Measurements from ENCODE around the gene UTY. TPM values are rescaled to one million over a fixed set of nuclear protein-coding genes. Genes with fewer than 3 reads are reported as not detected.

Gene UTY
- total and polyA plus RNA-seq, 10 of the 15 experiments (the other 5 are each of a cell fraction or from before 2014, with no cell fraction given) = 0.13 TPM; not detected in 9

DNA sequence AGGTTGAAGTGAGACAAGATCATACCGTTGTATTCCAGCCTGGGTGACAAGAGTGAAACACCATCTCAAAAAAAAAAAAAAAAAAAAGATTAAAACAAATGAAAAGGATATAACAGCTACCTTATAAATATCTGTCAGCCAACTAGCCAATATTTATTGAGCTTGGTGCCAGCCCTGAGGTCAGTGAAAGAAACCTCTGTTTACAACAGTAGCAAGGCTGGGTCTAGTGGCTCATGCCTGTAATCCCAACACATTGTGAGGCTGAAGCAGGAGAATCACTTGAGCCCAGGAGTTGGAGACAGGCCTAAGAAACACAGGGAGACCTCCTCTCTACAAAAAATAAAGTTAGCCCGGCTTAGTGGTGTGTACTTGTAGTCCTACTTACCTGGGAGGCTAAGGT is 12.6 kb upstream of the UTY start (continued):
- TF ChIP-seq, protein P1, sequence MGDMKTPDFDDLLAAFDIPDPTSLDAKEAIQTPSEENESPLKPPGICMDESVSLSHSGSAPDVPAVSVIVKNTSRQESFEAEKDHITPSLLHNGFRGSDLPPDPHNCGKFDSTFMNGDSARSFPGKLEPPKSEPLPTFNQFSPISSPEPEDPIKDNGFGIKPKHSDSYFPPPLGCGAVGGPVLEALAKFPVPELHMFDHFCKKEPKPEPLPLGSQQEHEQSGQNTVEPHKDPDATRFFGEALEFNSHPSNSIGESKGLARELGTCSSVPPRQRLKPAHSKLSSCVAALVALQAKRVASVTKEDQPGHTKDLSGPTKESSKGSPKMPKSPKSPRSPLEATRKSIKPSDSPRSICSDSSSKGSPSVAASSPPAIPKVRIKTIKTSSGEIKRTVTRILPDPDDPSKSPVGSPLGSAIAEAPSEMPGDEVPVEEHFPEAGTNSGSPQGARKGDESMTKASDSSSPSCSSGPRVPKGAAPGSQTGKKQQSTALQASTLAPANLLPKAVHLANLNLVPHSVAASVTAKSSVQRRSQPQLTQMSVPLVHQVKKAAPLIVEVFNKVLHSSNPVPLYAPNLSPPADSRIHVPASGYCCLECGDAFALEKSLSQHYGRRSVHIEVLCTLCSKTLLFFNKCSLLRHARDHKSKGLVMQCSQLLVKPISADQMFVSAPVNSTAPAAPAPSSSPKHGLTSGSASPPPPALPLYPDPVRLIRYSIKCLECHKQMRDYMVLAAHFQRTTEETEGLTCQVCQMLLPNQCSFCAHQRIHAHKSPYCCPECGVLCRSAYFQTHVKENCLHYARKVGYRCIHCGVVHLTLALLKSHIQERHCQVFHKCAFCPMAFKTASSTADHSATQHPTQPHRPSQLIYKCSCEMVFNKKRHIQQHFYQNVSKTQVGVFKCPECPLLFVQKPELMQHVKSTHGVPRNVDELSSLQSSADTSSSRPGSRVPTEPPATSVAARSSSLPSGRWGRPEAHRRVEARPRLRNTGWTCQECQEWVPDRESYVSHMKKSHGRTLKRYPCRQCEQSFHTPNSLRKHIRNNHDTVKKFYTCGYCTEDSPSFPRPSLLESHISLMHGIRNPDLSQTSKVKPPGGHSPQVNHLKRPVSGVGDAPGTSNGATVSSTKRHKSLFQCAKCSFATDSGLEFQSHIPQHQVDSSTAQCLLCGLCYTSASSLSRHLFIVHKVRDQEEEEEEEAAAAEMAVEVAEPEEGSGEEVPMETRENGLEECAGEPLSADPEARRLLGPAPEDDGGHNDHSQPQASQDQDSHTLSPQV (IDR thresholded peaks at IDR 0.05) = no peak
- TF ChIP-seq ETV6 (conservative IDR thresholded peaks at IDR 0.05 in 1 of 2, IDR thresholded peaks at IDR 0.05 in 1 of 2; ENCODE audit: borderline replicate concordance in 1 of 2, low read depth in 1 of 2) = no peak
- no peak for TF ChIP-seq ZNF207 (IDR thresholded peaks at IDR 0.05; ENCODE audit: borderline replicate concordance)

DNA sequence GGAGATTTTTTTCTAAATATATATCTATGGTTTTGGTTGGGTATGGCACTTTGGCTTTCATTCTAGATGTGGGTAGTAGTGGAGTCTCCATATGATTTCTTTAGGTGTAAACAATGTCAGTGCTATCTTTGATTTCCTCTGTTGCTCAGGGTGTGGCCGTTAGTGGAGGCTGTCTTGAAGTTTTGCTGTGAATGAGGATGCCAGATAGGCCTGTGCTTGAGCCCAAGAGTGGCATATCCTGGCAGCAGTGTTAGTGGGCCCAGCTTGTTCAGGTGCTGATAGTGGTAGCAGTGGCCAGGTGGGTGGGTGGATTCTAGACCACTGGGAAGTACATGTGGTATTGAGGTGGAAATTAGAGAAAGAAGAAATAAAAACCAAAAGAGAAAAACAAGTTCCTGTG is 8.9 kb upstream of the UTY start:
- RAD21 ChIA-PET (ENCODE audit: unreplicated experiment) = no interaction called here
- CTCF ChIA-PET = no interaction called here

More for the DNA sequence above, 8.9 kb upstream of the UTY start:
- no peak overlapping the region for H2AFZ ChIP-seq (ENCODE audit: control insufficient read depth, low read depth, low read length)
- no peaks in the 10 kb centered on the region for H3K79me2 ChIP-seq (ENCODE audit: control insufficient read depth, insufficient read depth, low read length)
- POLR2A ChIA-PET = no interaction called here
- H4K20me1 ChIP-seq (ENCODE audit: control insufficient read depth, insufficient read depth) = no peaks in the 10 kb centered on the region
- ATAC-seq (no peak), DNase-seq (ENCODE audit: low read depth, low spot score) (no peak), FAIRE-seq (no peak)
- intact Hi-C loops (cut with micrococcal nuclease; ENCODE audit: unreplicated experiment) (no loop called here), in situ Hi-C loops (cut with MboI) (no loop called here)
- no peaks in the 10 kb centered on the region for H3K36me3 ChIP-seq (ENCODE audit: control insufficient read depth in 2 of 2, insufficient read depth in 2 of 2, low read length in 1 of 2)
- no peak overlapping the region for H3K27ac ChIP-seq (ENCODE audit: control insufficient read depth, insufficient read depth)
- no peak overlapping the region for H3K4me2 ChIP-seq (ENCODE audit: control insufficient read depth, insufficient read depth)
- no peaks in the 10 kb centered on the region for H3K4me1 ChIP-seq (ENCODE audit: control insufficient read depth, insufficient read depth, low read length)
- H3K9ac ChIP-seq (ENCODE audit: control insufficient read depth, insufficient read depth, low read length) = no peak overlapping the region
- SMC1A ChIA-PET (ENCODE audit: uncharacterized antibody, unreplicated experiment) = no interaction called here
- no CpG with 5 or more reads among the region's 1 CpG for WGBS (ENCODE audit: insufficient coverage, insufficient replicate concordance, low lambda C conversion rate, missing lambda C conversion rate)
- BruUV-seq (replicated peaks) = no TSS peak
- no peak overlapping the region for H3K4me3 ChIP-seq
- no peak for TF ChIP-seq CREM (IDR thresholded peaks at IDR 0.05; ENCODE audit: low read depth)
- TF ChIP-seq, protein P2, sequence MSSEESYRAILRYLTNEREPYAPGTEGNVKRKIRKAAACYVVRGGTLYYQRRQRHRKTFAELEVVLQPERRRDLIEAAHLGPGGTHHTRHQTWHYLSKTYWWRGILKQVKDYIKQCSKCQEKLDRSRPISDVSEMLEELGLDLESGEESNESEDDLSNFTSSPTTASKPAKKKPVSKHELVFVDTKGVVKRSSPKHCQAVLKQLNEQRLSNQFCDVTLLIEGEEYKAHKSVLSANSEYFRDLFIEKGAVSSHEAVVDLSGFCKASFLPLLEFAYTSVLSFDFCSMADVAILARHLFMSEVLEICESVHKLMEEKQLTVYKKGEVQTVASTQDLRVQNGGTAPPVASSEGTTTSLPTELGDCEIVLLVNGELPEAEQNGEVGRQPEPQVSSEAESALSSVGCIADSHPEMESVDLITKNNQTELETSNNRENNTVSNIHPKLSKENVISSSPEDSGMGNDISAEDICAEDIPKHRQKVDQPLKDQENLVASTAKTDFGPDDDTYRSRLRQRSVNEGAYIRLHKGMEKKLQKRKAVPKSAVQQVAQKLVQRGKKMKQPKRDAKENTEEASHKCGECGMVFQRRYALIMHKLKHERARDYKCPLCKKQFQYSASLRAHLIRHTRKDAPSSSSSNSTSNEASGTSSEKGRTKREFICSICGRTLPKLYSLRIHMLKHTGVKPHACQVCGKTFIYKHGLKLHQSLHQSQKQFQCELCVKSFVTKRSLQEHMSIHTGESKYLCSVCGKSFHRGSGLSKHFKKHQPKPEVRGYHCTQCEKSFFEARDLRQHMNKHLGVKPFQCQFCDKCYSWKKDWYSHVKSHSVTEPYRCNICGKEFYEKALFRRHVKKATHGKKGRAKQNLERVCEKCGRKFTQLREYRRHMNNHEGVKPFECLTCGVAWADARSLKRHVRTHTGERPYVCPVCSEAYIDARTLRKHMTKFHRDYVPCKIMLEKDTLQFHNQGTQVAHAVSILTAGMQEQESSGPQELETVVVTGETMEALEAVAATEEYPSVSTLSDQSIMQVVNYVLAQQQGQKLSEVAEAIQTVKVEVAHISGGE (CRISPR knock-in tag; IDR thresholded peaks at IDR 0.05) = no peak
- TF ChIP-seq YY1 (IDR thresholded peaks at IDR 0.05; ENCODE audit: low read depth, low read length) = no peak
- no peak for TF ChIP-seq MYC (IDR thresholded peaks at IDR 0.05; ENCODE audit: insufficient read depth, insufficient read length, insufficient replicate concordance, low read length, severe bottlenecking)
- TF ChIP-seq CEBPB (IDR thresholded peaks at IDR 0.05; ENCODE audit: borderline replicate concordance in 1 of 2, low read depth in 2 of 2, low read length in 2 of 2) = no peak
- no peak for TF ChIP-seq NBN (IDR thresholded peaks at IDR 0.05)
- TF ChIP-seq KLF5 (IDR thresholded peaks at IDR 0.05; ENCODE audit: partially characterized antibody) = no peak
- H3K27me3 ChIP-seq (replicated peaks in 1 of 2; ENCODE audit: control insufficient read depth in 2 of 2, insufficient read depth in 2 of 2, low read length in 1 of 2) = no peaks in the 10 kb centered on the region
- H3K9me3 ChIP-seq (replicated peaks; ENCODE audit: control insufficient read depth, insufficient read depth, low read length) = no peaks in the 10 kb centered on the region
